Naive thymus-derived CD8-positive, alpha-beta T cell (primary cell): ENCODE results near the gene ATAD3C. TPM values are rescaled to one million over a fixed set of nuclear protein-coding genes. Genes with fewer than 3 reads are reported as not detected.
A peak's percentile ranks its signal among the peaks of the same experiment; 100 is the strongest.
"Not testable (repeated sequence)": the region's sequence is repeated elsewhere in the genome, so short reads cannot be mapped to it uniquely, and the experiment has no call there.

ENCODE experiments used
- ATAC-seq, 2 donors: fragments of 150-1000 bp; cut with Tn5 transposase in 1 of 2; sonication (Bioruptor Pico), chemical (Tn5 transposase) in 1 of 2; 1 replicate in 1 of 2; 2 replicates in 1 of 2; pipeline ENCODE4 v1.10.0; 2021; ENCODE audit warnings: mild to moderate bottlenecking in 2 of 2, moderate library complexity in 2 of 2
- POLR2A ChIA-PET: fragments of 350-600 bp; sonication (Branson Sonifier 250); formaldehyde crosslinking; loops from one replicate; lab custom pipeline; 2021; ENCODE audit warnings: antibody characterized with exemption; lab: Charles Lee
- DNase-seq, 10 donors: peaks; one replicate each; pipeline versions ENCODE4 v3.0.0 to v3.0.0-alpha.2; 2020 to 2022
- H3K27ac Mint-ChIP-seq, 10 donors: one replicate each; pipeline ENCODE4 v1.8.0; 2020 to 2022; ENCODE audit warnings: mild to moderate bottlenecking in 10 of 10, mixed read lengths in 10 of 10, moderate library complexity in 4 of 10, inconsistent platforms in 1 of 10
- H3K27me3 Mint-ChIP-seq, 5 donors: one replicate each; pipeline ENCODE4 v1.8.0; 2021 to 2022; ENCODE audit warnings: mixed read lengths in 5 of 5
- H3K36me3 Mint-ChIP-seq, 3 donors: one replicate each; pipeline ENCODE4 v1.8.0; 2020 to 2022; ENCODE audit warnings: mixed read lengths in 3 of 3, mild to moderate bottlenecking in 2 of 3, inconsistent platforms in 1 of 3
- H3K4me1 Mint-ChIP-seq, 4 donors: one replicate each; pipeline ENCODE4 v1.8.0; 2021 to 2022; ENCODE audit warnings: mixed read lengths in 4 of 4
- H3K4me3 Mint-ChIP-seq, 10 donors: one replicate each; pipeline ENCODE4 v1.8.0; 2020 to 2022; ENCODE audit warnings: mild to moderate bottlenecking in 10 of 10, mixed read lengths in 10 of 10, moderate library complexity in 6 of 10, inconsistent platforms in 1 of 10
- H3K9me3 Mint-ChIP-seq, 9 donors: one replicate each; pipeline ENCODE4 v1.8.0; 2020 to 2022; ENCODE audit warnings: mixed read lengths in 9 of 9, mild to moderate bottlenecking in 3 of 9, inconsistent platforms in 1 of 9, moderate library complexity in 1 of 9
- polyA plus RNA-seq, 3 donors: library from polyadenylated mRNA; unstranded; fragments of 300-500 nt; fragmentation: Illumina TruSeq; gene quantifications; one replicate each; pipeline ENCODE4 v1.2.3, GENCODE V29; 2021
- total RNA-seq, 8 experiments: library from RNA in 2 of 8; stranded (reverse) in 2 of 8; gene quantifications; one replicate each; pipeline ENCODE4 v1.2.3 and lab custom pipeline; 2021 to 2026

The ATAD3C gene
- total and polyA plus RNA-seq, 5 experiments from 2014 or later = 0.04 to 3.1 (median 0.70) TPM

DNA sequence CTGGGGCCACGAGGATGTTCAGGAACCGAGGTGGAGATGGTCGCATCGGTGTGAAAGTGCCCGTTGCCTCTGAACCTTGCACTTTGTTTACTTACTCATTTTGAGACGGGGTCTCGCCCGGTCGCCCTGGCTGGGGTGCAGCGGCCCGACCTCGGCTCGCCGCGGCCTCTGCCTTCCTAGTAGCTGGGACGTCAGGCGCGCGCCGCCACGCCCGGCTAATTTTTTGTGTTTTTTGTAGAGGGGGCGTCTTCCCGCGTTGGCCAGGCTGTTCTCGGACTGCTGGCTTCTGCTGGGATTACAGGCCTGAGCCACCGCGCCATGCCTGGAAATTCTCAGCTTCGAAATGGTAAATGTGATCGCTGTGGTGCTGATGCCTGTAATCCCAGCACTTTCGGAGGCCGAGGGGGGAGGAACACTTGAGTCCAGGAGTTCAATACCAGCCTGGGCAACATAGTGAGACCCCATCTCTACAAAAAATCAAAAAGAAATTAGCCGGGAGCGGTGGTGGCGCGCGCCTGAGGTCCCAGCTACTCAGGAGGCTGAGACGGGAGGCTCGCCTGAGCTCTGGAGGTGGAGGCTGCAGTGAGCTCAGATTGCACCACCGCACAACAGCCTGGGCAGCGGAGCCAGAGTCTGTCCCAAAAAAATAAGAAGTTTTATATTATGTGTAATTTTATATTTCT is 41.7 kb upstream of the ATAD3C start:
- POLR2A ChIA-PET = interaction anchor here (0.7 to 5.7 kb wide), 16 partner anchors 9 to 475 kb away, joined by 3 to 70 read pairs (median 6); partner anchors contain the start of genes AURKAIP1, CCNL2, MIB2 and MXRA8
- peak overlapping the region; percentile 79 to 96 (median 86) for H3K4me3 Mint-ChIP-seq
- H3K36me3 Mint-ChIP-seq = peaks cover 0 to 34% (median 7%) of the 10 kb centered on the region in 3 donors
- DNase-seq (peak in 3 of 10 donors; percentile 14 to 58 (median 35)), ATAC-seq (no peak)
- no peaks in the 10 kb centered on the region for H3K9me3 Mint-ChIP-seq
- H3K27ac Mint-ChIP-seq = peak overlapping the region; percentile 31 to 94 (median 89)
- H3K27me3 Mint-ChIP-seq = no peaks in the 10 kb centered on the region
- peaks cover 15 to 53% (median 33%) of the 10 kb centered on the region in 4 donors for H3K4me1 Mint-ChIP-seq

DNA sequence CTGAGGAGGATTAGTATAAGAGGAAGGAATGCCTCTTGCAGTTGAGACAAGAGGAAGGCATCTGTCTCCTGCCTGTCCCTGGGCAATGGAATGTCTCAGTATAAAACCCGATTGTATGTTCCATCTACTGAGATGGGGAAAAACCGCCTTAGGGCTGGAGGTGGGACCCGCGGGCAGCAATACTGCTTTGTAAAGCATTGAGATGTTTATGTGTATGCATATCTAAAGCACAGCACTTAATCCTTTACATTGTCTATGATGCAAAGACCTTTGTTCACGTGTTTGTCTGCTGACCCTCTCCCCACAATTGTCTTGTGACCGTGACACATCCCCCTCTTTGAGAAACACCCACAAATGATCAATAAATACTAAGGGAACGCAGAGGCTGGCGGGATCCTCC is 39.3 kb upstream of the ATAD3C start:
- H3K9me3 Mint-ChIP-seq, DNase-seq, ATAC-seq, H3K27me3 Mint-ChIP-seq: not testable (repeated sequence)
- Mint-ChIP-seq H3K36me3 (peaks cover 0 to 16% (median 0%) of the 10 kb centered on the region in 3 donors), H3K27ac (peak overlapping the region in 2 of 10 donors; percentile 34 to 63), H3K4me3 (peak overlapping the region in 2 of 10 donors; percentile 54 to 58), H3K4me1 (peaks cover 12 to 44% (median 24%) of the 10 kb centered on the region in 4 donors)
- POLR2A ChIA-PET = interaction anchor here (1.7 kb wide), 1 partner anchor 11 kb away, joined by 6 read pairs; the partner anchor contains the start of gene CCNL2

DNA sequence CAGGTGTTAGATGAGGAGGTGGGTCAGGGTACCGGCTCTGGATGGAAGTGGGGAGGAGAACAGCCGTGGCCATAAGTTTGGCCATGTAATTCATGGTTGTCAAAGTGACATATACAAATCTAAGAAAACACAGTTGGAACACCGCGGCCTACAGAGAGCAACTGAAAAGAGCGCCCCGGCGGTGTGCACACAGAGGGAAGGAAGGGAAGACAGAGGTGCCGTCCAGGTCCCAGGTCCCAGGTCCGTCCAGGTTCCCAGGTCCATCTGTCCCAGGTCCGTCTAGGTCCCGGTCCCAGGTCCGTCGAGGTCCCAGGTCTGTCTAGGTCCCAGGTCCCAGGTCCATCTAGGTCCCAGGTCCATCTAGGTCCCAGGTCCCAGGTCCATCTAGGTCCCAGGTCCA is 37.9 kb upstream of the ATAD3C start:
- POLR2A ChIA-PET = interaction anchor here (1.7 kb wide), 1 partner anchor 12 kb away, joined by 6 read pairs; the partner anchor contains the start of gene CCNL2
- ATAC-seq (no peak), DNase-seq (peak in 1 of 10 donors; percentile 28)
- no peak overlapping the region for H3K4me3 Mint-ChIP-seq
- H3K27me3 Mint-ChIP-seq = no peaks in the 10 kb centered on the region
- peaks cover 0 to 31% (median 16%) of the 10 kb centered on the region in 4 donors for H3K4me1 Mint-ChIP-seq
- H3K36me3 Mint-ChIP-seq = peaks cover 0 to 6% (median 0%) of the 10 kb centered on the region in 3 donors
- peak overlapping the region in 5 of 10 donors; percentile 43 to 78 (median 74) for H3K27ac Mint-ChIP-seq
- H3K9me3 Mint-ChIP-seq = no peaks in the 10 kb centered on the region

DNA sequence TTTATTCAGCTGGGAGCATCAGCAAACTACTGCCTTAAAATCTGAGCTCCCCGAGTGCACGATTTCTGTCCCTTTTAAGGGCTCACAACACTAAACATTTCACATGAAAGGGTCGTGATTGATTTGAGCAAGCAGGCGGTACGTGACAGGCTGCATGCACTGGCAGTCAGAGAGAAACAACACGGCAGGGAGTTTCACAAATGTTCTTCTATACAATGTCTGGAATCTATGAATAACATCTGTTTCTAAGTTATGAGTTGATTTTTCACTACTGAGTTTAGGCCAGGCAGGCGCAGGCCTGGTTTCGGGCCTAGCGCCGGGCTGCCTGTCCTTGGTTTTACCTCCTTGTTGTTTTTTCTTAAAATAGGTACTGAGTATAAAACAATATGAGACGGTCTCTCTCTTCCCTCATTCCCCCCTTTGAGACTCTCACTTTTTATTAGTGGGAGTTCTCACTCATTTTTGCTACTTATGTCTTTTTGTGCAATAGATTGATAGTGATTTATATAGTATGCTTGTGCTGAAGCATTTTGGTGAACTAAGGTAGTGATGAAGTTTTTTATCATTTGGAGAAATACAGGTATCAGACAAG is 37.1 kb upstream of the ATAD3C start:
- H3K4me3 Mint-ChIP-seq, H3K36me3 Mint-ChIP-seq, H3K27me3 Mint-ChIP-seq, DNase-seq, H3K9me3 Mint-ChIP-seq, POLR2A ChIA-PET, ATAC-seq: not testable (repeated sequence)
- peak overlapping the region in 5 of 10 donors; percentile 10 to 46 (median 18) for H3K27ac Mint-ChIP-seq
- H3K4me1 Mint-ChIP-seq = peaks cover 0 to 27% (median 15%) of the 10 kb centered on the region in 4 donors

DNA sequence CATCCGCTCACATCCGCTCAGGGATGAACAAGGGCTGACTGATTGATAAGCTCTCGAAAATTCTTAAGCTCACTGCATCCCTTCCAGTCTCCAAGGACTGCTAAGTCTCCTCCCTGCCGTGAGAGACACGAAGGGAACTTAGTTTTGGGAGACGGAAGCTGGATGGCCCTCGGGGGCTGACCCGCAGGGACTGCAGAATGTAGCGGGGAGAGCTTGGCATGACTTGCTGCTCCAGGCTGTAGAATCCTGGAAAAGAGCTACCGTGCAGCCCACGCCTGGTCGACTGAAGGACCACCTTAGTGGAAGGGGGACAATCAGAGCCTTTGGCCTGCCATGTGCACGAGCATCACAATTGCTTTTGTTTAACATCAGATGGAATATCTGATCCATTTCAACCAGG is 33.7 kb upstream of the ATAD3C start:
- H3K4me3 Mint-ChIP-seq = no peak overlapping the region
- H3K27me3 Mint-ChIP-seq = no peaks in the 10 kb centered on the region
- peak in 1 of 10 donors; percentile 44 for DNase-seq
- no peak for ATAC-seq
- H3K4me1 Mint-ChIP-seq = peaks cover 0 to 4% (median 3%) of the 10 kb centered on the region in 4 donors
- no peaks in the 10 kb centered on the region for H3K9me3 Mint-ChIP-seq
- no peak overlapping the region for H3K27ac Mint-ChIP-seq
- POLR2A ChIA-PET = no interaction called here
- H3K36me3 Mint-ChIP-seq = no peaks in the 10 kb centered on the region

DNA sequence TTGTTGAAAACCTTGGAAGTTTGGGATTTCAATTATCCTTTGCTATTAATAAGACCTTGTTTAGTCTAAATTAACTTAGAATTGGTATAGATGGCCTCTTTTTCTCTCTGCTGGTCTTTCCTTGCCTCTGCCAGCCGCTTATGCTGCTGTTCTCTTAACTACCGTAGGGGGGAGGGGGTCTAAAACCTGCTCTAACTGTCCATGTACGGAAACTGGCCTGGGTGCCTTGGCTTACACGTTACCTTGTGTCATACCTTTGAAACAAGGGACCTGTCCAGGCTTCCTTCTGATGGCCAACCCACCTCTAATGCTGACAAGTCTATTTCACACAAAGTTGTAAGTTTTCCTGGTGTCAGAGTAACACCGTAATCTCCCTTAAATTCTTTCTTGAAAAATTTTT is 32.1 kb upstream of the ATAD3C start:
- peak overlapping the region in 1 of 10 donors; percentile 33 for H3K4me3 Mint-ChIP-seq
- POLR2A ChIA-PET = interaction anchor here (1.6 kb wide), 1 partner anchor 10 kb away, joined by 6 read pairs; the partner anchor contains the start of gene MRPL20
- ATAC-seq, H3K27ac Mint-ChIP-seq, H3K9me3 Mint-ChIP-seq, H3K27me3 Mint-ChIP-seq, DNase-seq, H3K4me1 Mint-ChIP-seq, H3K36me3 Mint-ChIP-seq: not testable (repeated sequence)

DNA sequence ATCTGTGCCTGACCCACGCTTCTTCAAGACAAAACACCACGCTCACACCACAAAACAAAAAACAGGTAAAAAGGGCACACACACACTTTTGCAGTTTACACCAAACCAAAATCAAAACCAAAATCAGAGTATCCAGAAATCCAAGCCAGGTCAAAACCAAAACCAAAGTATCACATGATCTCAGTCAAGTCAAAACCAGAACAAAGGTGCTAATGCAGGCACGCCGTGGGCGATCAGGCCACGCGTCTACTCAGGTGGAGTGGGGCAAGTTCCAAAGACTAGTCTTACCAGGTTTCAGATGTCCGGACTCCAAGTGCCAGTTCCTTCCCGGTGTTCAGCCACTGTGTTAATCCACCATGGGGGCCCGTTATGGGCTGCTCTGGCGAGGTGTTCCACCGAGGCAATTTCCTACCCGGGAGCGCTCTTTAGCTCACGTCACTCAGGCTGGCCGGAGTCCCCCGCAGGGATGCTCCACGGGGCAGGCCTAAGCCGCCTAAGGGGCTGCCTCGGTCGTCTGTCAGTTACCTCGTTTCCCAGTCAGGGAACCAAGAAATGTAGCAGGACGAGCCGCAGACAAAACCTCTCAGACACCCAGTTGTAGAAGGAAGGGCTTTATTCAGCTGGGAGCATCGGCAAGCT is 31.5 kb upstream of the ATAD3C start:
- ATAC-seq, H3K9me3 Mint-ChIP-seq, H3K36me3 Mint-ChIP-seq, H3K27me3 Mint-ChIP-seq, H3K4me1 Mint-ChIP-seq: not testable (repeated sequence)
- H3K4me3 Mint-ChIP-seq = peak overlapping the region in 2 of 10 donors; percentile 33 to 63
- peak in 1 of 10 donors; percentile 38 for DNase-seq
- POLR2A ChIA-PET = interaction anchor here (1.6 kb wide), 1 partner anchor 11 kb away, joined by 6 read pairs; the partner anchor contains the start of gene MRPL20
- H3K27ac Mint-ChIP-seq = peak overlapping the region in 1 of 10 donors; percentile 80

DNA sequence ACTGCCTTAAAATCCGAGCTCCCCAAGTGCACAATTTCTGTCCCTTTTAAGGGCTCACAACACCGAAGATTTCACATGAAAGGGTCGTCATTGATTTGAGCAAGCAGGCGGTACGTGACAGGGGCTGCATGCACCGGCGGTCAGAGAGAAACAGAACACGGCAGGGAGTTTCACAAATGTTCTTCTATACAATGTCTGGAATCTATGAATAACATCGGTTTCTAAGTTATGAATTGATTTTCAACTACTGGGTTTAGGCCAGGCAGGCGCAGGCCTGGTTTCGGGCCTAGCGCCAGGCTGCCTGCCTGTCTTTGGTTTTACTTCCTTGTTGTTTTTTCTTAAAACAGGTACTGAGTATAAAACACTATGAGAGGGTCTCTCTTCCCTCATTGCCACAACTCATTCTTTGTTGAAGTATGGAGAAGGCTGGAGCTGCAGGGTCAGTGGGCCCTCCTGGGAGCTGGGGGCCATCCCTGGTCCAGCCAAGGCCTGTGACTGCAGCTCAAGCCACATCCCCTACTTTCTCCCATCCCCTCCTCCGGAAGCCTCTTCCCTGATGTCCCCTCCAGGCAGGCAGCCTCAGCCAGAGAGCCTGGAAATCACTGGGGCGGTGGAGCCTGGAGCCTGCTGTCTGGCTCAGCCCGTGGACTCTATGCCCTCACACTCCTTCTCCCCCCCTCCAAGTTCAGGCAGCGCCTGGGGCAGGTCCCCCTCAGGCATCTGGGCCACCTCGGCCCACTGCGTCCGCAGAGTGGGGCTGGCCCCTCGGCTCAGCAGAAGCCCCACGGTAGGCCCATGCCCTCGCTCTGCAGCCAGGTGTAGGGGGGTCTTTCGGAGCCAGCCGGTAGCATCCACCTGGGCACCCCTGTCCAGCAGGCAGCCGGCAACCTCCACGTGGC is 30.8 kb upstream of the ATAD3C start:
- Mint-ChIP-seq H3K4me3 (peak overlapping the region in 3 of 10 donors; percentile 16 to 63 (median 27)), H3K36me3 (no peaks in the 10 kb centered on the region), H3K9me3 (no peaks in the 10 kb centered on the region), H3K27ac (peak overlapping the region in 1 of 10 donors; percentile 80), H3K27me3 (peaks cover 0 to 13% (median 3%) of the 10 kb centered on the region in 5 donors), H3K4me1 (peaks cover 0 to 7% (median 4%) of the 10 kb centered on the region in 4 donors)
- POLR2A ChIA-PET = interaction anchor here (1.6 kb wide), 1 partner anchor 12 kb away, joined by 6 read pairs; the partner anchor contains the start of gene MRPL20
- ATAC-seq = no peak
- peak in 1 of 10 donors; percentile 48 for DNase-seq

DNA sequence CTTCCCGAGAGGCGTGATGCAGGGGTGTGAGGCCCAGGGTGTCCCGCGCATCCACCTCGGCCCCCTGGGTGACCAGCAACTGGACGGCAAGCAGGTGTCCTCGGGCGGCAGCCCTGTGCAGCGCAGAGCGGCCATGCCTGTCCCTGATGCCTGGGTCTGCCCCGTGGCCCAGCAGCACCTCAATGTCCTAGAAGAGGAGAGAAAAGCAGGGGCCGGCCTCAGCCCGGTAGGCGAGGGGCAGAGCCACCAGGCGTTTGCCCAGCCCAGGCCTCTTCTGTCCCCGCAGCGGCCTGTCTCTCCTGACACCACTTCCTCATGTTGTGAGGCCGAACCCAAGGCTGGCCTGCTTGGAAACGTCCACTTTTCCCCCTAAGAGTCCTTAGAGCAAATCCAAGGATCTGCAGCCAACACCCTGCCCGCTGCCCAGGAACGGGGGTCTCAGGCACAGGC is 30.1 kb upstream of the ATAD3C start:
- no peaks in the 10 kb centered on the region for H3K9me3 Mint-ChIP-seq
- peaks cover 0 to 15% (median 3%) of the 10 kb centered on the region in 5 donors for H3K27me3 Mint-ChIP-seq
- POLR2A ChIA-PET = interaction anchor here (1.6 to 1.7 kb wide), 2 partner anchors 12 to 14 kb away, joined by 4 to 6 read pairs; partner anchors contain the start of gene MRPL20
- no peak overlapping the region for H3K27ac Mint-ChIP-seq
- peak in 1 of 10 donors; percentile 58 for DNase-seq
- no peaks in the 10 kb centered on the region for H3K36me3 Mint-ChIP-seq
- peaks cover 0 to 7% (median 4%) of the 10 kb centered on the region in 4 donors for H3K4me1 Mint-ChIP-seq
- H3K4me3 Mint-ChIP-seq = peak overlapping the region in 1 of 10 donors; percentile 12
- ATAC-seq = no peak

DNA sequence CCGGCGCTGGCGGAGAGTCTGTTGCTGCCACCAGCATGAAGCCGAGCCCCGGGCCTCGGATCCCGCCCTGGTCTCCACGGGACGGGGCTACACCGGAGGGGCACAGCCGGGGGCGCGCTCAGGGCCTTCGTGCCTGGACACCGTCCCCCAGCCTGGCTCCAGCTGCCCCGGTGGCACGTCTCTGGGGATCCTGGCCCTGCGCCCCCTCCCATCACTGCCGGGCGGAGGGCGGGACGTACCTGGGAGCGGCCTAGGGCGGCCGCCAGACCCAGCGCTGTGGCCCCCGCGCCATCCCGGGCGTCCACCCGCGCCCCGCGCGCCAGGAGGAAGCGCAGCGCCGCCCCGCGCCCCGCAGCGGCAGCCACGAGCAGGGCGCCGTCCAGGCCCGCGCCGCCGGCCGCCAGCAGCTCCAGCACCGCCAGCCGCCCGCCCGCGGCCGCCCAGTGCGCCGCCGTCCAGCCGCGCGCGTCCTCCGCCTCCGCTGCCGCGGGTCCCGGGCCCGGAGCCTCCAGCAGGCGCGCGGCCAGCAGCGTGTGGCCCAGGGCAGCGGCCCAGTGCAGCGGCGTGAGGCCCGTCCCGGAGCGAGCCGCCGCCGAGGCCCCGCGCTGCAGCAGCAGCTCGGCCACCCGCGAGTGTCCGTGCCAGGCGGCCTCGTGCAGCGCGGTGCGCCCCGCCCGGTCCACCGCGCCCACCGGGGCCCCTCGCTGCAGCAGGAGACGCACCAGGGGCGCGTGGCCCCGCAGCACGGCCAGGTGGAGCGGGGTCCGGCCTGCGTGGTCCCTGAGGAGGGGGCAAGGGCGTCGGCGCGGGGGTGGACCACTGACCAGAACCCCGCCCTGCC is 29.5 kb upstream of the ATAD3C start:
- Mint-ChIP-seq H3K4me3 (peak overlapping the region in 1 of 10 donors; percentile 70), H3K27ac (no peak overlapping the region), H3K4me1 (peaks cover 0 to 11% (median 4%) of the 10 kb centered on the region in 4 donors), H3K36me3 (no peaks in the 10 kb centered on the region), H3K9me3 (no peaks in the 10 kb centered on the region), H3K27me3 (peaks cover 0 to 21% (median 6%) of the 10 kb centered on the region in 5 donors)
- POLR2A ChIA-PET = interaction anchor here (1.7 kb wide), 1 partner anchor 14 kb away, joined by 4 read pairs; no protein-coding TSS in a partner anchor
- DNase-seq (peak in 1 of 10 donors; percentile 54), ATAC-seq (peak; percentile 77 to 96)
